HG02840 (cell line): ENCODE results near the gene HTD2.
A peak's percentile ranks its signal among the peaks of the same experiment; 100 is the strongest.
"Not testable (repeated sequence)": the region's sequence is repeated elsewhere in the genome, so short reads cannot be mapped to it uniquely, and the experiment has no call there.

Experiments
- ATAC-seq: cut with Tn5 transposase; IDR thresholded peaks from one replicate; pipeline ENCODE4 v1.9.1; 2021; ENCODE audit warnings: mild to moderate bottlenecking, moderate library complexity, moderate number of reproducible peaks; ENCODE audit not compliant: unreplicated experiment, low FRiP score

Gene HTD2

GRCh38 chr3:58329922-58330413 is 23.6 kb downstream of the HTD2 start:
- no peak for ATAC-seq

DNA sequence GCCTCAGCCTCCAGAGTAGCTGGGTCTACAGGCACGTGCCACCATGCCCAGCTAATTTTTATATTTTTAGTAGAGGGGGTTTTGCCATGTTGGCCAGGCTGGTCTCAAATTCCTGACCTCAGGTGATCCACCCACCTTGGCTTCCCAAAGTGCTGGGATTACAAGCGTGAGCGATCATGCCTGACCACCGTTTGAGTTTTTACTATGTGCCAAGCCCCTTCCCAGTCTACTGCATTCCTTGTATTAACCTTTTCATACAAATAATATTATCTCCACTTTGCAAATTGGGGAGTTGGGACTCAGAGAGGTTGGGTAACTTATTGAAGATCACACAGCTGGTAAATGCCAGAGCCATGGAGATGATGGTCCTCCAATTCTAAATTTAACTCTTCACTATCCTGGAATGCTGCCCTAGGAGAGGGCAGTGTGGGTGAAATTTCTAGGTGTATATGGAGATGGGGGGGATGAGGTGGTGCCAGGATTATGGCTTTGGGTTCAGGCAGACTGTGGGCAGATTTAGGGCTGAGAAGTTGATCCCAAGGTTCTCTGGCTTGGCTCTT is 25.4 kb downstream of the HTD2 start:
- ATAC-seq = no peak

DNA sequence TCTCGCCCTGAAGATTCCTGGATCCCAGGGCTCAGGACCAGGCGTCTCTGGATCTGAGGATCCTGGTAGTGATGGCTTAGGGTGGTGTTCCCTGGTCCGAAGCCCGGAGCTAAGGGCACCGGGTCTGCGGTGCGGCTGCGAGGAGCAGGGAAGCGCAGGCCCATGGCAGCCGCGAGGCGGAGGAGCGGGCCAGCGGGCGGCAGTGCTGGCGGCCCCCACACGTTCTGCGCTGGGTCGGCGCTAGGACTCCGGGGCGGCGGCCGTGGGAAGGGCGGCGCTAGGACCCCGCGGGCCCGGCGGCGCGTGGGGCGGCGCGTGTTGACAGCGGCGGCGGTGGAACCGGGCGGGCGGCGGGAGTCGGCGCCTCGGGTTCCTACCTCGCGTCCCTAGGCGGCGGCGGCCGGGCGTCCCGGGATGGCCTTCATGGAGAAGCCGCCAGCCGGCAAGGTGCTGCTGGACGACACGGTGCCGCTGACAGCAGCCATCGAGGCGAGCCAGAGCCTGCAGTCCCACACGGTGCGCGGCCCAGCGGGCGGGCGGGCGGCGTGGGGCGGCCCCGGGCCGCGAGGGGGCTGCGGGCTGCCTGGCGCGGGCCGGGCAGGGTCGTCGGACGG is 26.4 kb downstream of the HTD2 start, which contains the start of gene PXK:
Gene PXK, plus strand, starts transcription at position 318 of the 614 bp plus-strand sequence. Its CDS starts 97 bp downstream, at position 415.
- peak; percentile 85 for ATAC-seq

- ATAC-seq = peak; percentile 27
Measured at GRCh38 chr3:58333206-58334012, 27.1 kb downstream of the HTD2 start.

DNA sequence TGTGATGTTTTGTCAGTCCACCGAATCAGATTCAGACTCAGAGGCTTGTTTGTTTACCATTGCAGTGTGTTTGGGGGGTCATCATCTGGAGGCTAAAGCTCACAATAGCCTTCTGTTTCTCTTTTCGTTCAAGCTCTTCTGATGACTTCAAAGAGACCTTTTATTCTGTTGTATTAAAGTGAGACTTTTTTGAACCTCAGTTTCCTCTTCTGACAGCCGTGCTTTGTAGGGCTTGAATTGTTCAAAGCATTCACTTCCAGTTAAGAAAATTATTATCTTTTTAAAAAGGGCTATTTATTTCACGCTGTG is 27.6 kb downstream of the HTD2 start:
- no peak for ATAC-seq

DNA sequence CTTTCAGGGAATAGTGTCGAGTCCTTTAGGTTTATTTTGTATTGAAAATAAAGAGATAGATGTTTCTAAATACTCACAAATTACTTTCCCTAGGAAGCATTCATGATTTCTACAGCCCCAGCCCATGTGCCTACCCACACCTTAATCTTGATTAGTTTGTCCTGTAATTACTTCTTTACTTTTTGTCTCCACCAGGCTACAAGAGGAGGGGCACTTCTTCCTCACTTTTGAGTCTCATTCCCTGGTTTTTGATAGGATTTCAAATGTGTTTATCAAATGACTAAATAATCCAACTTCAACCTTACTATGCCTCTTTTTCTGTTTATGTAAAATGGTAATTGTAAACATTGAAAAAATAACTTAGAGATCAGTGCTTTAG is 28.2 kb downstream of the HTD2 start:
- ATAC-seq = no peak

DNA sequence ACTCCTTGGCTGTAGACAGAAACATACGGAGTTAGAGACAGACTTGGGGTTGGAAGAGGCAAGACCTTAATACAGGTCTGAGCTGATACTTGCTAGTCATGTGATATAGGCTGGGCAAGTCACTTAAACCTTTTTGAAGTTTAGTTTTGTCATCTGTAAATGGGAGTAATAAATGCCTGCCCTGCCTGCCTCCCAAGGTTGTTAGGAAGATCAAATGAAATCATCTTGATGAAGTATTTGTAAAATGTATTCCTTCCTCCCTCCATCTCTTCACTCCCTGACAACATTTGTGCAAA is 29.3 kb downstream of the HTD2 start:
- ATAC-seq = no peak

DNA sequence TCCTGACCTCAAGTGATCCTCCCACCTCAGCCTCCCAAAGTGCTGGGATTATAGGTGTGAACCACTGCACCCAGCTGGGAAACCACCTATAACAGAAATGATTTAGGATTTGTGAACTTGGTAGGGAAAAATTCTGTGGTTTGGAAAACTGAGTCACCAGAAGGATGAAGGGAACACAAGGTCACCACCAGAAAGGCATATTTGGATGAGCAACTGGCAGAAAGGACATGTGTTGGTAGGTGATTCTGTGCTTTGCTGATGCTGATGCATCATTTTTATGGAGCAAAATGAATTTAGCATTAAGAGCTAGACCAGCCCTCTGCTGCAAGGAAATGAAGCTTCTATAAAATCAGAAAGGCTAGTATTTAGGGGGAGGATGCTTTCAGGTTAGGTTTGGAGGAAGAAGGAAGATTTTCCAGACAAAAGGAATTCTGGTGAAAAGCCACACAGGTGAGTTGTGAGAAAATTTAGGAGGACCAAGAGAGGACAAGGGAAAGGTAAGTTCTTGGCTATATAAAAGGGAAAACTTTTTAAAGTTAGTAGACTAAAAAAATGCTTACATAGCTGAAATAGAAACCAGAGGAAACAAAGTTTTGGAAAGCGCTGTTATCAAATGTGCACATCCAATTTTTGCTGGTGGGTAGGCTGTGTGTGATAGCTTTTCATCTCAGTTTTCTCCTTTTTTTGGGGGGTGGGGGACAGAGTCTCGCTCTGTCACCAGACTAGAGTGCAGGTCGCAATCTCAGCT is 30.0 kb downstream of the HTD2 start:
- ATAC-seq = no peak

DNA sequence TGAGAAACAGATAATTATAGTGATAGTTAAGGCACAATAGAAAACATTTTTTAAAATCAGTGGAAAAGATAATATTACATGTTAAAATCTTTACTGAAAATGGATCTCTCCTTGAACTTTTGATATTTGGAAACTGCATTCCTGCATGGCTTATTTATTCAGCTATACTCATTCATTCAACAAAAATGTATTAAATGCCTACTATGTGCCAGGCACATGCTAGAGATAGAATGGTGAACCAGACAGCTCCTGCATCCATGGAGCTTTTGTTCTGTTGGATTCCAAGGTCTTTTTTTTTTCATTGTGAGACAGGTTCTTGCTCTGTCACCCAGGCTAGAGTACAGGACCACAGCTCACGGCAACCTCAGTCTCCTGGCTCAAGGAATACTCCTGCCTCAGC is 30.9 kb downstream of the HTD2 start:
- no peak for ATAC-seq

DNA sequence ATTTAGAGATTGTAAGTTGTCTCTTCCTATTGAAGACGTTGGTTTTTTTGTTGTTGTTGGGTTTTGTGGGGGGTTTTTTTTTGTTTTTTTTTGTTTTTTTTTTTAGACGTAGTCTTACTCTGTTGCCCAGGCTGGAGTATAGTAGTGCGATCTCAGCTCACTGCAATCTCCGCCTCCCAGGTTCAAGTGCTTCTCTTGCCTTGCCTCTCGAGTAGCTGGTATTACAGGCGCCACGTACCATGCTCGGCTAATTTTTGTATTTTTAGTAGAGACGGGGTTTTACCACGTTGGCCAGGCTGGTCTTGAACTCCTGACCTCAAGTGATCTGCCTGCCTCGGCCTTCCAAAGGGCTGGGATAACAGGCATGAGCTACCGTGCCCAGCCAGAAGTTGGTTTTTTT is 32.8 kb downstream of the HTD2 start:
- ATAC-seq = not testable (repeated sequence)

GRCh38 chr3:58340594-58341244 is 34.4 kb downstream of the HTD2 start:
- ATAC-seq = no peak

DNA sequence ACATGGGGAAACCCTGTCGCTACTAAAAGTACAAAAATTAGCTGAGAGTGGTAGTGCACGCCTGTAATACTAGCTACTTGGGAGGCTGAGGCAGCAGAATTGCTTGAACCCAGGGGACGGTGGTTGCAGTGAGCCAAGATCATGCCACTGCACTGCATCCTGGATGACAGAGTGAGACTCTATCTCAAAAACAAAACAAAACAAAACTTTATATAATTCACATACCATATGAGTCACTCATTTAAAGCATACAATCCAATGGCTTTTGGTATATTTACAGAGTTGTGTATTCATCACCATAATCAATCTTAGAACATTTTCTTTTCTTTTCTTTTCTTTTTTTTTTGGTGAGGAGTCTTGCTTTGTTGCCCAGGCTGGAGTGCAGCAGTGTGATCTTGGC is 35.1 kb downstream of the HTD2 start:
- ATAC-seq = no peak

- ATAC-seq = no peak
Measured at GRCh38 chr3:58342676-58343075, 36.4 kb downstream of the HTD2 start.

- ATAC-seq = no peak
Measured at GRCh38 chr3:58345457-58345856, 39.1 kb downstream of the HTD2 start.

- no peak for ATAC-seq
Measured at GRCh38 chr3:58346368-58346767, 40.0 kb downstream of the HTD2 start.

DNA sequence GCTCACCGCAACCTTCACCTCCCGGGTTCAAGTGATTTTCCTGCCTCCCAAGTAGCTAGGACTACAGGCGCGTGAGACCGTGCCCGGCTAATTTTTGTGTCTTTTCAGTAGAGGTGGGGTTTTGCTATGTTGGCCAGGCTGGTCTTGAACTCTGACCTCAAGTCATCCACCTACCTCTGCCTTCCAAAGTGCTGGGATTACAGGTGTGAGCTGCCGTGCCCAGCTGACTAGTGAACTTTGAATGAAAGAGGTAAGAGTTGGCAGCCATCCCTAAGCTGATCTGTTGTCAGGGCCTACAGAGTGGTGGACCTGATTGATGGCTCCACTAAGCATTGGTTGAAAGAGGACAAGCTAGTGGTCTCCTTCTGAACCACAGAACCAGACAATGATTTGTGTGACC is 41.7 kb downstream of the HTD2 start:
- no peak for ATAC-seq

- ATAC-seq = peak; percentile 83
Measured at GRCh38 chr3:58349792-58350626, 43.7 kb downstream of the HTD2 start.

DNA sequence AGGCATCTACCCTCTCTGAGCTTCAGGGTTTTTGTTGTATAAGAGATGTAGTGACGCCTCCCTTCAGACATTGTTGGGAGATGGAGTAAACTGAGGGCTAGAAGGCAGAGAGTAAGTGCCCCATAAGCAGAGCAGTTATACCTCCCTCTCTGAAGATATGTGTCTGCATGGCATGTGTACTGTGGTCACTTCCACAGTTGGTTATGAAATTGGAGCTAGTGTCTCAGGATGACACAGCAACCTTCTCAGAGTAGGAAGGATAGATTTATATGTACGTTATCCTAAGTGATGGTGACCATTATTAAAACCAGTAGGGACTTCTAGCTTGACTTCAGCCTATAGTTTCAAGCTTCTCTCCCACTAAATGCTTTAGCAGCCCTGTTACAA is 44.3 kb downstream of the HTD2 start:
- ATAC-seq = no peak

- ATAC-seq = no peak
Measured at GRCh38 chr3:58351920-58352319, 45.6 kb downstream of the HTD2 start.

DNA sequence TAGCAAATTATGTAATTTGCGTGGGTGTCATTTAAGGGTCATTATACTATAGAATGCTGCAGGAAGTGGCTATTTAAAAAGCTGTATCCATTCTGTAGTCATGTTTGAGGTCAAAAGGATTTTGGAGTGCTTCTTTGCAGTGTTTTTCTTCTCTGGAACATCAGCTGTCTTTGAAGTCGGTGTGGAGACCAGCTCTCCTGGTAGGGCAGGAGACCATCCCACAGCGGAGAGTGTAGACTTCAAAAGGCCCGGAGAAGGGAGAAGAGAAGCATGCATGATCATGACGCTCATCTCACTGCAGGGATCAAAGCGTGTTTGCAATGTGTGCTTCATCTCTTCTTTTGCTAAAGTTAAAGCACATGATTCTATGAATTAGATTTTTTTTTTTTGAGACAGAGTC is 46.3 kb downstream of the HTD2 start:
- no peak for ATAC-seq
